Fibroblast of upper back skin (primary cell): ENCODE data around the gene SLC4A8.

Source experiments
- DNase-seq: peaks from one replicate; pipeline ENCODE4 v3.0.0-alpha.2; 2013

The SLC4A8 gene

GRCh38 chr12:51528852-51529650, 104.4 kb downstream of the SLC4A8 start:
- peak; percentile 6 for DNase-seq

- no peak for DNase-seq
These were observed 105.0 kb downstream of the SLC4A8 start for GRCh38 chr12:51529651-51529970.

GRCh38 chr12:51530208-51530607, 105.6 kb downstream of the SLC4A8 start:
- DNase-seq: no peak

GRCh38 chr12:51531284-51531977, 106.8 kb downstream of the SLC4A8 start:
- no peak for DNase-seq

- peak; percentile 80 for DNase-seq
These were observed 107.4 kb downstream of the SLC4A8 start for GRCh38 chr12:51531978-51532497.

- peak; percentile 42 for DNase-seq
These were observed 109.2 kb downstream of the SLC4A8 start for GRCh38 chr12:51533799-51534198.

GRCh38 chr12:51534216-51535074, 109.8 kb downstream of the SLC4A8 start:
- no peak for DNase-seq

GRCh38 chr12:51536159-51536558, 111.5 kb downstream of the SLC4A8 start:
- peak; percentile 13 for DNase-seq

GRCh38 chr12:51538149-51538548, 113.5 kb downstream of the SLC4A8 start:
- DNase-seq: no peak

- no peak for DNase-seq
These were observed 114.0 kb downstream of the SLC4A8 start for GRCh38 chr12:51538599-51538998.

- DNase-seq: no peak
These were observed 116.4 kb downstream of the SLC4A8 start for GRCh38 chr12:51540996-51541395.

- DNase-seq: no peak
These were observed 121.5 kb downstream of the SLC4A8 start for GRCh38 chr12:51546097-51546496.

- DNase-seq: no peak
These were observed 123.0 kb downstream of the SLC4A8 start for GRCh38 chr12:51547606-51548005.

GRCh38 chr12:51548241-51548640, 123.6 kb downstream of the SLC4A8 start:
- no peak for DNase-seq

GRCh38 chr12:51549637-51550036, 125.0 kb downstream of the SLC4A8 start:
- DNase-seq: peak; percentile 59
